ENCODE measurements around the gene DENND5A.

GRCh38 chr11:9253086-9253485 lies 12.1 kb downstream of the DENND5A start:
- no peak for TF ChIP-seq CTCF (IDR thresholded peaks at IDR 0.05)
- TF ChIP-seq POLR2A (IDR thresholded peaks at IDR 0.05), result no peak
